DMS 273 (cell line): ENCODE data around the gene PGAP1.

Source experiments
- DNase-seq: peaks from one replicate; lab custom pipeline; 2025; ENCODE audit not compliant: unreplicated experiment; lab: John Stamatoyannopoulos, UW

The PGAP1 gene

DNA sequence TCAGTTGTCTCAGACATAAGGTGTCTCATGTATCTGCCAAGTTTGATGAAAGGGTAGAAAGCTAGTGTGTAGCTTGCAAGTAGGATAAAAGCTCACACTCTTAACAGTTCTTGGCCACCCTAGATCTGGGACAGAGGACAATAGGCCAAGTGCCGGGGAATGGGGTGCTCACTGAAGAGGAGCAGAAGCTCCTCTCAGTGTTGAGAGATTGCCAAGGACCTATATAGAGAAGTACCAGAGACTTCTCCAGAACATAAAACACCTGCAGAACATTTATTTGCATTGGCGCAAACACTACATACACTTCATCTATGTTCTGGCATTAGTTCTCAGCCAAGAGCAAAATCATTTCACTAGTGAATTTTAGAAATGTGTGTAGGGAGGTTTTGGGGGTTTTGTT, 124.1 kb downstream of the PGAP1 start:
- DNase-seq: no peak

DNA sequence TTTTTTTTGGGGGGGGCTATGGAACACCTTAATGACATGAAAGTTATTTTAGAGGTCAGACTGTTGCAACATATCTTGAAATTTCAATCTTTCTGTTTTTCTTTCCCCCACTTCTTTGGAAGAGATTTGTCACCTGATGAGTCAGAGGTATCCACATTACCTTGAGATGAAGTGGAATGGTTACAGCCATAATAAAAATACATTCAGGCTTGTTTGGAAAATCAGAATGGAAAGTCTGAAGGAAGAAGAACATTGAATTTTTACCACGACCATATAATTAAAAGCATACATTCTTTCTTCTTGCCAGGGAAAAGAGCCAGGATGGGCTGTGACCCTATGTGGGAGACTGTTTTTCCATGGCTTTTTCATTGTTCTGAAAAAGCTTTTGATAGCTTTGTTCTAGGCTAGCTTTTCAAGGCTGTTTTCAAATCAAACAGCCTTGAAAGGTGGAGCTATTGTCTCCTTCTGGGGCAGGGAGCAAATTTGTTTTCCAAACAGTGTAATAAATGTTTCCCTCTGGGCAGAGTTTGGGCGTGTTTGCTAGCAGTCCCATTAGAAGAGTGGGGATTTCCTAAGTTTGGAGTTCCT, 124.7 kb downstream of the PGAP1 start:
- no peak for DNase-seq

DNA sequence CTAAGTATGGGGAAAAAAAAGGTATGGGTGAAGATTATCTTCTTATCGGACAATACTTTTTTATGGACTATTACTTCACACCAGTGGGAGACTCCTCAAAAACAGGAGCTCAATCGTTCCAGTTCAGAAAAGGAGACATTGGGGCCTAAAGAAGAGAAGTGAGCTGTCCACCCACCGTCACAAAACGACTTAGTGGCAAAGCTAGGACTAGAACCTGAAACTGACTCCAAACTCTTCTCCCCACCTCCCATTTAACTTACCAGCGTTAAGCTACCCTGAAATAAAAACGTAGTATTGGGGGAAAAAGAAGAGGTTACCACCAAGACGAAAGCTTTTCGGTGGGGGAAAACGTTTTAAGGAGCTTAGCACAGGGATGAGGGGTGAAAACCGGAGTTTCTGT, 127.5 kb downstream of the PGAP1 start:
- peak; percentile 34 for DNase-seq

DNA sequence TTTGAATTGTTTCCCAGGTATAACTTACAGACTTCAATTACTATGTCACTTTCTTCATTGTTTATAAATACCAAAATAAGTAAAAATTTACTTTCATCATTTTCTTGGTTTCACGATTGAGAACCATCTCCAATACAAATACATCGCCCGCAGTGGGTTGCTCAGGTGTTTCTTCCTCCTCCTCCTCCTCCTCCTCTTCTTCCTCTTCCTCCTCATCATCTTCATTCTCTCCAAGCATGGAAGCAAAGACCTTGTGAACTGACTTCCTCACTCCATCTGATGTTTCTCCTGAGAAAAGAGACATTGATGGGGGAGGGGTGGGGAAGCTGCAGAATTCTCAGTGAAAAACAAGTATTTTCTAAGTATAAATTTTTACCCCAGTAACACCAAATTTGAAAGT, 133.6 kb downstream of the PGAP1 start:
- DNase-seq: no peak

DNA sequence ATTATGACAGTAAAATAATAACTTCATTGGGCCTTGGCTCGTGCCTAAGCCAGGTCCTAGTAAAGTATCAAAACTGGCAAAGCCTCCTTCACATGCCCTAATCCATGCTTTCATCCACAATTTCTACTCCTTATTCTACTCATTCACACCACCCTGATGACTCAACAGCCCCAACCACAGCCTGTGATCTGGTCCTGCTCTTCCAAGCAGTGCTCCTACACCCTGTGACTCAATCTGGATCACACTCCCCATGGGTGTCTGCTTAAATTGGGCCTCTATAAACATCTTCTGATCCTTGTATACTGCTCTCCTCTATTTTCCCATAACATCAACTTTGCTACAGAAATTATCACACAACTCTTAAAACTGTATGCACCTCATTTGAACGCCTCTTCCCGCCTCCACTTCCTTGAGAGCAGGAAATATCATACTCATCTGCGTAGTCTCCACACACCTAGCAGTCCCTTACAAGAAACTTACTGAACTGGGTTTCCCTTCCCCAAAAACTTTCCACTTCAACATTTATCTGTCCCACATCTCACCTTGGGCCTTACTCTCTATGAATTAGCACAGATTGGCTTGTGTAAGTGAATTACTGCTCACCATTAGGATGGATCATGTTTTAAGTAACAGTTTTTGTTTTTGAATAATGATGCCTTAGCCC, 142.9 kb downstream of the PGAP1 start:
- DNase-seq: no peak
